Measurements from ENCODE around the gene THSD4.
"Not testable (repeated sequence)": the region's sequence is repeated elsewhere in the genome, so short reads cannot be mapped to it uniquely, and the experiment has no call there.

Gene THSD4

GRCh38 chr15:71709808-71710418 is 594.6 kb downstream of the THSD4 start:
- DNase-seq: no peak

- DNase-seq: no peak
These were observed 596.9 kb downstream of the THSD4 start for GRCh38 chr15:71712182-71712581.

GRCh38 chr15:71713191-71713809 is 598.0 kb downstream of the THSD4 start:
- DNase-seq: no peak

- no peak for DNase-seq
These were observed 600.6 kb downstream of the THSD4 start for GRCh38 chr15:71715914-71716313.

GRCh38 chr15:71716990-71717389 is 601.7 kb downstream of the THSD4 start:
- no peak for DNase-seq

GRCh38 chr15:71718116-71718910 is 603.0 kb downstream of the THSD4 start:
- DNase-seq: no peak

GRCh38 chr15:71723344-71723743 is 608.1 kb downstream of the THSD4 start:
- DNase-seq: no peak

GRCh38 chr15:71725207-71725955 is 610.1 kb downstream of the THSD4 start:
- not testable (repeated sequence) for DNase-seq

GRCh38 chr15:71728881-71729280 is 613.6 kb downstream of the THSD4 start:
- no peak for DNase-seq

GRCh38 chr15:71729319-71729718 is 614.0 kb downstream of the THSD4 start:
- no peak for DNase-seq

GRCh38 chr15:71730277-71731144 is 615.2 kb downstream of the THSD4 start:
- no peak for DNase-seq

GRCh38 chr15:71732636-71733035 is 617.4 kb downstream of the THSD4 start:
- DNase-seq: no peak

- no peak for DNase-seq
These were observed 617.9 kb downstream of the THSD4 start for GRCh38 chr15:71733122-71733521.

- DNase-seq: no peak
These were observed 619.6 kb downstream of the THSD4 start for GRCh38 chr15:71734709-71735384.

GRCh38 chr15:71735385-71735757 is 620.1 kb downstream of the THSD4 start:
- no peak for DNase-seq

- DNase-seq: no peak
These were observed 621.1 kb downstream of the THSD4 start for GRCh38 chr15:71736286-71736947.

- DNase-seq: no peak
These were observed 622.5 kb downstream of the THSD4 start for GRCh38 chr15:71737761-71738160.

GRCh38 chr15:71739355-71739754 is 624.1 kb downstream of the THSD4 start:
- DNase-seq: no peak

- no peak for DNase-seq
These were observed 627.7 kb downstream of the THSD4 start for GRCh38 chr15:71742964-71743363.

GRCh38 chr15:71743861-71744382 is 628.7 kb downstream of the THSD4 start:
- no peak for DNase-seq

- no peak for DNase-seq
These were observed 631.4 kb downstream of the THSD4 start for GRCh38 chr15:71746719-71747118.

All from cortex of kidney (tissue), 1 donor.